Immature natural killer cell (primary cell): ENCODE results near the gene SALL3. TPM values are rescaled to one million over a fixed set of nuclear protein-coding genes. Genes with fewer than 3 reads are reported as not detected.

Experiments
- DNase-seq, 3 donors: peaks; one replicate each; pipeline ENCODE4 v3.0.0; 2022; ENCODE audit warnings: mixed read lengths in 1 of 3
- H3K27ac Mint-ChIP-seq, 6 donors: one replicate each; pipeline ENCODE4 v1.8.0; 2020; ENCODE audit warnings: mixed read lengths in 6 of 6, mild to moderate bottlenecking in 5 of 6, inconsistent platforms in 4 of 6, moderate library complexity in 3 of 6
- H3K27me3 Mint-ChIP-seq, 3 donors: one replicate each; pipeline ENCODE4 v1.8.0; 2020 to 2021; ENCODE audit warnings: low read depth in 3 of 3, mild to moderate bottlenecking in 3 of 3, mixed read lengths in 3 of 3, moderate library complexity in 3 of 3, inconsistent platforms in 1 of 3
- H3K36me3 Mint-ChIP-seq, 3 donors: one replicate each; pipeline ENCODE4 v1.8.0; 2020; ENCODE audit warnings: mixed read lengths in 3 of 3, inconsistent platforms in 2 of 3, mild to moderate bottlenecking in 2 of 3
- H3K4me1 Mint-ChIP-seq, 2 donors: one replicate each; pipeline ENCODE4 v1.8.0; 2020; ENCODE audit warnings: inconsistent platforms in 2 of 2, mild to moderate bottlenecking in 2 of 2, mixed read lengths in 2 of 2, moderate library complexity in 1 of 2
- H3K4me3 Mint-ChIP-seq, 5 donors: one replicate each; pipeline ENCODE4 v1.8.0; 2020; ENCODE audit warnings: mild to moderate bottlenecking in 5 of 5, mixed read lengths in 5 of 5, inconsistent platforms in 3 of 5, moderate library complexity in 3 of 5
- H3K9me3 Mint-ChIP-seq, 6 donors: one replicate each; pipeline ENCODE4 v1.8.0; 2020; ENCODE audit warnings: mild to moderate bottlenecking in 6 of 6, mixed read lengths in 6 of 6, inconsistent platforms in 4 of 6, moderate library complexity in 3 of 6
- polyA plus RNA-seq, 3 donors: library from polyadenylated mRNA; unstranded; fragments of 300-500 nt; fragmentation: Illumina TruSeq; gene quantifications; one replicate each; pipeline ENCODE4 v1.2.3, GENCODE V29; 2021

The SALL3 gene
- polyA plus RNA-seq, 3 donors from 2014 or later = not detected

GRCh38 chr18:78971511-78972245 is 7.9 kb upstream of the SALL3 start:
- no peak overlapping the region for H3K4me3 Mint-ChIP-seq
- H3K4me1 Mint-ChIP-seq = peaks cover 5 to 6% of the 10 kb centered on the region in 2 donors
- H3K9me3 Mint-ChIP-seq = no peaks in the 10 kb centered on the region
- H3K27ac Mint-ChIP-seq = no peak overlapping the region
- H3K36me3 Mint-ChIP-seq = peaks cover 0 to 3% (median 0%) of the 10 kb centered on the region in 3 donors
- H3K27me3 Mint-ChIP-seq = peaks cover 12 to 32% (median 24%) of the 10 kb centered on the region in 3 donors
- no peak for DNase-seq

GRCh38 chr18:78972385-78972918 is 7.2 kb upstream of the SALL3 start:
- no peak for DNase-seq
- no peak overlapping the region for H3K27ac Mint-ChIP-seq
- no peak overlapping the region for H3K4me3 Mint-ChIP-seq
- no peaks in the 10 kb centered on the region for H3K9me3 Mint-ChIP-seq
- H3K27me3 Mint-ChIP-seq = peaks cover 12 to 37% (median 31%) of the 10 kb centered on the region in 3 donors
- H3K36me3 Mint-ChIP-seq = peaks cover 0 to 3% (median 0%) of the 10 kb centered on the region in 3 donors
- peaks cover 5 to 6% of the 10 kb centered on the region in 2 donors for H3K4me1 Mint-ChIP-seq

- Mint-ChIP-seq H3K4me3 (no peak overlapping the region), H3K27ac (no peak overlapping the region), H3K27me3 (peaks cover 15 to 41% (median 35%) of the 10 kb centered on the region in 3 donors)
These were observed 6.7 kb upstream of the SALL3 start for GRCh38 chr18:78972930-78973331.

GRCh38 chr18:78973357-78974083 is 6.1 kb upstream of the SALL3 start:
- Mint-ChIP-seq H3K4me3 (no peak overlapping the region), H3K27me3 (peaks cover 16 to 46% (median 35%) of the 10 kb centered on the region in 3 donors), H3K36me3 (peaks cover 0 to 3% (median 0%) of the 10 kb centered on the region in 3 donors), H3K4me1 (peaks cover 6% of the 10 kb centered on the region in 2 donors), H3K27ac (no peak overlapping the region), H3K9me3 (no peaks in the 10 kb centered on the region)
- no peak for DNase-seq

More at GRCh38 chr18:78972930-78973331, 6.7 kb upstream of the SALL3 start:
- Mint-ChIP-seq H3K36me3 (peaks cover 0 to 3% (median 0%) of the 10 kb centered on the region in 3 donors), H3K9me3 (no peaks in the 10 kb centered on the region), H3K4me1 (peaks cover 5 to 6% of the 10 kb centered on the region in 2 donors)
- DNase-seq = no peak

- no peak overlapping the region for H3K27ac Mint-ChIP-seq
- H3K4me1 Mint-ChIP-seq = peaks cover 6% of the 10 kb centered on the region in 2 donors
- peak overlapping the region in 1 of 5 donors; percentile 47 for H3K4me3 Mint-ChIP-seq
- H3K27me3 Mint-ChIP-seq = peaks cover 15 to 47% (median 35%) of the 10 kb centered on the region in 3 donors
- DNase-seq = no peak
- H3K9me3 Mint-ChIP-seq = no peaks in the 10 kb centered on the region
- no peaks in the 10 kb centered on the region for H3K36me3 Mint-ChIP-seq
These were observed 5.4 kb upstream of the SALL3 start for GRCh38 chr18:78974115-78974761.

- no peak overlapping the region for H3K27ac Mint-ChIP-seq
- H3K36me3 Mint-ChIP-seq = no peaks in the 10 kb centered on the region
- DNase-seq = no peak
- H3K4me1 Mint-ChIP-seq = peaks cover 6% of the 10 kb centered on the region in 2 donors
- no peaks in the 10 kb centered on the region for H3K9me3 Mint-ChIP-seq
- peaks cover 15 to 47% (median 34%) of the 10 kb centered on the region in 3 donors for H3K27me3 Mint-ChIP-seq
- H3K4me3 Mint-ChIP-seq = no peak overlapping the region
These were observed 4.3 kb upstream of the SALL3 start for GRCh38 chr18:78975292-78975691.

- Mint-ChIP-seq H3K9me3 (no peaks in the 10 kb centered on the region), H3K4me1 (peaks cover 6% of the 10 kb centered on the region in 2 donors), H3K4me3 (no peak overlapping the region), H3K27ac (no peak overlapping the region), H3K27me3 (peaks cover 11 to 46% (median 30%) of the 10 kb centered on the region in 3 donors), H3K36me3 (no peaks in the 10 kb centered on the region)
- no peak for DNase-seq
These were observed 3.8 kb upstream of the SALL3 start for GRCh38 chr18:78975699-78976335.

- Mint-ChIP-seq H3K4me1 (peaks cover 12 to 13% of the 10 kb centered on the region in 2 donors), H3K27me3 (peaks cover 15 to 51% (median 28%) of the 10 kb centered on the region in 3 donors), H3K9me3 (peaks cover 0 to 3% (median 0%) of the 10 kb centered on the region in 6 donors), H3K4me3 (peak overlapping the region in 3 of 5 donors; percentile 10 to 46 (median 38)), H3K27ac (no peak overlapping the region), H3K36me3 (no peaks in the 10 kb centered on the region)
- no peak for DNase-seq
These were observed 2.6 kb upstream of the SALL3 start for GRCh38 chr18:78976765-78977636.

- no peak for DNase-seq
- H3K27me3 Mint-ChIP-seq = peaks cover 18 to 53% (median 31%) of the 10 kb centered on the region in 3 donors
- H3K4me1 Mint-ChIP-seq = peaks cover 11 to 13% of the 10 kb centered on the region in 2 donors
- no peaks in the 10 kb centered on the region for H3K36me3 Mint-ChIP-seq
- peak overlapping the region in 1 of 5 donors; percentile 56 for H3K4me3 Mint-ChIP-seq
- H3K27ac Mint-ChIP-seq = no peak overlapping the region
- H3K9me3 Mint-ChIP-seq = peaks cover 0 to 3% (median 0%) of the 10 kb centered on the region in 6 donors
These were observed 1.8 kb upstream of the SALL3 start for GRCh38 chr18:78977637-78978348.

- no peak for DNase-seq
- Mint-ChIP-seq H3K9me3 (peaks cover 0 to 3% (median 0%) of the 10 kb centered on the region in 6 donors), H3K36me3 (no peaks in the 10 kb centered on the region), H3K4me3 (peak overlapping the region in 1 of 5 donors; percentile 48), H3K27ac (no peak overlapping the region), H3K4me1 (peaks cover 9 to 13% of the 10 kb centered on the region in 2 donors), H3K27me3 (peaks cover 18 to 52% (median 33%) of the 10 kb centered on the region in 3 donors)
These were observed 1.1 kb upstream of the SALL3 start for GRCh38 chr18:78978349-78979055.

GRCh38 chr18:78979056-78979729 is 425 bp upstream of the SALL3 start:
- H3K9me3 Mint-ChIP-seq = peaks cover 0 to 3% (median 0%) of the 10 kb centered on the region in 6 donors
- H3K27me3 Mint-ChIP-seq = peaks cover 18 to 58% (median 37%) of the 10 kb centered on the region in 3 donors
- no peak overlapping the region for H3K4me3 Mint-ChIP-seq
- H3K36me3 Mint-ChIP-seq = no peaks in the 10 kb centered on the region
- no peak for DNase-seq
- no peak overlapping the region for H3K27ac Mint-ChIP-seq
- peaks cover 9 to 13% of the 10 kb centered on the region in 2 donors for H3K4me1 Mint-ChIP-seq
